AG04449 (cell line): ENCODE results near the gene ATAT1.

Experiments
- CTCF ChIA-PET: fragments of 350-600 bp; formaldehyde crosslinking; extraction: SDS; loops from one replicate; lab custom pipeline; 2021; ENCODE audit warnings: antibody characterized with exemption; lab: Yijun Ruan, JAX
- POLR2A ChIA-PET: fragments of 400-600, 350-600 bp; formaldehyde crosslinking; extraction: SDS; loops from one replicate; lab custom pipeline; 2020; ENCODE audit warnings: antibody characterized with exemption, inconsistent platforms; lab: Yijun Ruan, JAX
- DNase-seq: peaks from one replicate; pipeline ENCODE4 v3.0.0-alpha.2; 2010; ENCODE audit warnings: low read depth, low spot score
- H3K4me3 ChIP-seq: 2 replicates; pipeline ENCODE4 v1.5.1; 2011; ENCODE audit warnings: low read depth, mild to moderate bottlenecking, control low read depth, low read length
- TF ChIP-seq, protein P1 (sequence below): IDR thresholded peaks from one replicate; pipeline ENCODE4 v1.5.1; 2011; ENCODE audit warnings: mild to moderate bottlenecking, moderate library complexity, low read length, control low read depth, inconsistent platforms; ENCODE audit not compliant: insufficient read depth; ENCODE audit errors: missing control alignments

The ATAT1 gene

DNA sequence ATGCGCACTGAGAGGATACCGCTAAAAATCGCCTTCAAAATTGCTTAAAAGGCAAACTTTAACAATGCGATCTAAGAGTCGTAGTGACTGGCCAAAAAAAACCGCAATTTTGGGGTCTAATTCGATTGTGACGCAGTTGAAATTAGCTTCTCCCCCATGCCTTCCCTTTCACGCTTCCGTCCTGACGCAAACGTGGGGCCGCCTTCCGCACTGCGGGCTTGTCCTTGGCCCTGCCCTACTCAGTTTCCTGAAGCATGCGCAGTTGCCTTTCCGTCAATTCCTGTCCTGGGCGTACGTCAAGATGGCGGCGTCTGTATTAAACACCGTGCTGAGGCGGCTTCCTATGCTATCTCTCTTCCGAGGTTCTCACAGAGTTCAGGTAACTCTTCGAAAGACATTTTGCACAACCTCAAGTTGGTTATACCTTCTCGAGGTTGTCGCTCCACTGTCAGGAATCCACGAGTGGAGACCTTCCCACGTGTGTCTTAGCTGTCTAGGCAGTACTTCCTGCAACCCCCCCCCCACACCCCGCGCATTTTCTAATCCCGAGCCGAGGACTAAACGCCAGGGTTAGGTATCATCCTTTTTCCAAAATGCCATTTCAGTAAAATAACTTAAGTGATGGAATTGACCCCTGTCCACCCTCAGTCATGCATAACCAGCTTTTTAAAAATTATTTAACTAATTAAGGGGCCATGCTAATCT is 9.0 kb upstream of the ATAT1 start, which contains the start of gene MRPS18B:
MRPS18B (plus strand) TSS at position 276 of the 705 bp plus-strand sequence; CDS start at position 302, 26 bp downstream.
- ChIA-PET CTCF (interaction anchor here (1.0 to 1.9 kb wide), 9 partner anchors 9 to 470 kb away, joined by 3 to 8 read pairs (median 3); partner anchors contain the start of genes ATAT1 and DHX16), POLR2A (interaction anchor here (0.6 to 1.3 kb wide), 7 partner anchors 9 to 103 kb away, joined by 3 to 6 read pairs (median 4); partner anchors contain the start of genes ATAT1, DHX16, MDC1 and PRR3)
- peak; percentile 89 for DNase-seq
- TF ChIP-seq, protein P1, sequence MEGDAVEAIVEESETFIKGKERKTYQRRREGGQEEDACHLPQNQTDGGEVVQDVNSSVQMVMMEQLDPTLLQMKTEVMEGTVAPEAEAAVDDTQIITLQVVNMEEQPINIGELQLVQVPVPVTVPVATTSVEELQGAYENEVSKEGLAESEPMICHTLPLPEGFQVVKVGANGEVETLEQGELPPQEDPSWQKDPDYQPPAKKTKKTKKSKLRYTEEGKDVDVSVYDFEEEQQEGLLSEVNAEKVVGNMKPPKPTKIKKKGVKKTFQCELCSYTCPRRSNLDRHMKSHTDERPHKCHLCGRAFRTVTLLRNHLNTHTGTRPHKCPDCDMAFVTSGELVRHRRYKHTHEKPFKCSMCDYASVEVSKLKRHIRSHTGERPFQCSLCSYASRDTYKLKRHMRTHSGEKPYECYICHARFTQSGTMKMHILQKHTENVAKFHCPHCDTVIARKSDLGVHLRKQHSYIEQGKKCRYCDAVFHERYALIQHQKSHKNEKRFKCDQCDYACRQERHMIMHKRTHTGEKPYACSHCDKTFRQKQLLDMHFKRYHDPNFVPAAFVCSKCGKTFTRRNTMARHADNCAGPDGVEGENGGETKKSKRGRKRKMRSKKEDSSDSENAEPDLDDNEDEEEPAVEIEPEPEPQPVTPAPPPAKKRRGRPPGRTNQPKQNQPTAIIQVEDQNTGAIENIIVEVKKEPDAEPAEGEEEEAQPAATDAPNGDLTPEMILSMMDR: no peak
- peak within 1 kb of the TSS; percentile 99 for H3K4me3 ChIP-seq

GRCh38 chr6:30618270-30618797 is 8.3 kb upstream of the ATAT1 start:
- TF ChIP-seq, protein P1: no peak
- no peak for DNase-seq
- POLR2A ChIA-PET: interaction anchor here (1.0 to 1.3 kb wide), 2 partner anchors 8 to 54 kb away, joined by 4 to 6 read pairs; partner anchors contain the start of genes ATAT1 and DHX16
- H3K4me3 ChIP-seq: peak overlapping the region; percentile 78
- CTCF ChIA-PET: interaction anchor here (1.0 to 1.9 kb wide), 10 partner anchors 8 to 469 kb away, joined by 3 to 8 read pairs (median 3); partner anchors contain the start of genes ATAT1 and DHX16

DNA sequence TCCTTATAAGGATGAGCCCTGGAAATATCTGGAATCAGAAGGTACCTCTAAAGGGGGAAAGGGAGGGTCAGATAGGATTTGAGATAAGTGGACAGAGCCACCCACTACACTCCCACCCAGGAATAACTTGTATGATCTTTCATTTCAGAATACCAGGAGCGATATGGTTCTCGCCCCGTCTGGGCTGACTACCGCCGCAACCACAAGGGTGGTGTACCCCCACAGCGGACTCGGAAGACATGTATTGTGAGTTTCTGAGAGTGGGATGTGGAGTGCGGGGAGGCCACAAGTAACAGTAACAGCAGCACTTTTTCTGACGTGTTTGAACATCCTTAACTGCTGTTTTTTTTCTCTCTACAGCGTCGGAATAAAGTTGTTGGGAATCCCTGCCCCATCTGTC is 7.1 kb upstream of the ATAT1 start:
- TF ChIP-seq, protein P1: no peak
- ChIA-PET CTCF (interaction anchor here (1.6 to 1.9 kb wide), 2 partner anchors 11 to 15 kb away, joined by 5 to 6 read pairs; no protein-coding TSS in a partner anchor), POLR2A (no interaction called here)
- DNase-seq: no peak
- H3K4me3 ChIP-seq: no peak overlapping the region

DNA sequence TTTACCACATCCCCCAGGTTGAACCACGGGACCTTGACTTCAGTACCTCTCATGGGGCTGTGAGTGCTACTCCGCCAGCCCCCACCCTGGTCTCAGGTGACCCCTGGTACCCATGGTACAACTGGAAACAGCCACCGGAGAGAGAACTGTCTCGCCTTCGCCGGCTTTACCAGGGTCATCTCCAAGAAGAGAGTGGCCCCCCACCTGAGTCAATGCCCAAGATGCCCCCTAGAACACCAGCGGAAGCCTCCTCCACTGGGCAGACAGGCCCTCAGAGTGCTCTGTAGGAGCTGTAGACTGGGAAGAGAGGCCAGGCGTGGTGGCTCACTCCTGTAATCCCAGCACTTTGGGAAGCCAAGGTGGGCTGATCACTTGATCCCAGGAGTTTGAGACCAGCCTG is 1.2 kb upstream of the ATAT1 start:
- no peak overlapping the region for H3K4me3 ChIP-seq
- ChIA-PET POLR2A (interaction anchor here (0.7 to 1.2 kb wide), 3 partner anchors 11 to 96 kb away, joined by 3 read pairs; no protein-coding TSS in a partner anchor), CTCF (interaction anchor here (1.1 to 2.1 kb wide), 4 partner anchors 8 to 97 kb away, joined by 4 to 8 read pairs (median 4); partner anchors contain the start of genes MRPS18B and PPP1R10)
- DNase-seq: no peak
- TF ChIP-seq, protein P1: no peak

- no peak for DNase-seq
- POLR2A ChIA-PET: no interaction called here
- CTCF ChIA-PET: interaction anchor here (1.8 to 2.6 kb wide), 2 partner anchors 11 to 17 kb away, joined by 5 to 6 read pairs; partner anchors contain the start of gene C6orf136
- TF ChIP-seq, protein P1: no peak
- H3K4me3 ChIP-seq: no peak overlapping the region
Measured at GRCh38 chr6:30635834-30636233, 9.2 kb downstream of the ATAT1 start.
